Adipocyte (in vitro differentiated cells): ENCODE data around the gene KIAA1328.

Source experiments
- DNase-seq: peaks from one replicate; pipeline ENCODE4 v3.0.0-alpha.2; 2015; ENCODE audit warnings: low read depth
- H3K27me3 ChIP-seq: replicated peaks from 2 replicates; pipeline ENCODE4 v1.7.0; 2013; ENCODE audit warnings: mild to moderate bottlenecking, low read length, moderate library complexity; ENCODE audit not compliant: control insufficient read depth, insufficient read depth
- H3K36me3 ChIP-seq: 2 replicates; pipeline ENCODE4 v1.7.0; 2013; ENCODE audit warnings: low read length, mild to moderate bottlenecking, moderate library complexity; ENCODE audit not compliant: control insufficient read depth, insufficient read depth, severe bottlenecking
- H3K4me1 ChIP-seq: 2 replicates; pipeline ENCODE4 v1.7.0; 2013; ENCODE audit warnings: mild to moderate bottlenecking, low read length, moderate library complexity; ENCODE audit not compliant: control insufficient read depth, insufficient read depth
- H3K4me3 ChIP-seq: 2 replicates; pipeline ENCODE4 v1.7.0; 2013; ENCODE audit warnings: mild to moderate bottlenecking, low read length, moderate library complexity
- H3K9ac ChIP-seq: 2 replicates; pipeline ENCODE4 v1.7.0; 2013; ENCODE audit warnings: mild to moderate bottlenecking, low read length, moderate library complexity
- H3K9me3 ChIP-seq: 2 replicates; pipeline ENCODE4 v1.7.0; 2013; ENCODE audit warnings: mild to moderate bottlenecking, low read length, moderate library complexity; ENCODE audit not compliant: control insufficient read depth

Gene KIAA1328

DNA sequence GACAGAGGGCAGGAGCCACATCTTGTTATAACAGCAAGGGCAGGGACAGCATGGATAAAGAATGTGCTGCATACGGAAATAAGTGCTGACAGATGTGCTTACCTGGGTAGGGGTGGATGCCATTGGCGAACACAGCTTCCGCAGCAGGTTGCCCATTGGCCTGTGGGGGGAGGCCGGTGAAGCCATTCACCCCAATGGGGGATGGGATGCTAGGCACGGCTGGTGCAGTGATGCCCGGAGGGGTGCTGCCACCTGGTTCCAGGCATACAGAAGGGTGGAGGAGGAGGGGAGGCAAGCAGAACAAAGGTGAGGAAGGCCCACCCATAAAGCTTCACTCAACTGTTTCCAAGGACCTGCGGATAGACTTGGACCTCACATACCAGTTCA lies 441.7 kb downstream of the KIAA1328 start:
- no peaks in the 10 kb centered on the region for H3K36me3 ChIP-seq
- peaks cover 50% of the 10 kb centered on the region for H3K27me3 ChIP-seq
- no peaks in the 10 kb centered on the region for H3K9me3 ChIP-seq
- no peak for DNase-seq
- H3K9ac ChIP-seq, result no peak overlapping the region
- H3K4me1 ChIP-seq, result no peaks in the 10 kb centered on the region
- no peak overlapping the region for H3K4me3 ChIP-seq

DNA sequence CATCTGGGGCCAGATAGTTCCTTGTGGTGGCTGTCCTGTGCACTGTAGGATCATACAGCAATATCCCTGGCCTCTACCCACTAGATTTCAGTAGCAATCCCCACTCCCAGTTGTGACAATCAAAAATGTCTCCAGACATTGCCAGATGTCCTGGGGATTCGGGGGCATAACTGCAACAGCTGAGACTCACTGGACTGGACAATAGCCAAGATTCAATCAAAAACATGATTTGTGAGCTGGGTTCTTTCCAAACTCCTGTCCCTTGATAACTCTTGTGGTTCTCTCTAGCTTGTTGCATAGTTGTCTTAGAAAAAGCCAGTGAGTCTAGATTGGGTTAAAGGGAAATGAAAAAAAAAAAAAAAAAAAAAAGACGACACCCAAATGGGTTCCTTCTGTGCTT lies 443.3 kb downstream of the KIAA1328 start:
- Histone ChIP-seq H3K4me1 (no peaks in the 10 kb centered on the region), H3K4me3 (no peak overlapping the region), H3K27me3 (peaks cover 46% of the 10 kb centered on the region), H3K9me3 (peaks cover 5% of the 10 kb centered on the region), H3K36me3 (no peaks in the 10 kb centered on the region), H3K9ac (no peak overlapping the region)
- DNase-seq, result no peak

GRCh38 chr18:37272841-37273240 lies 443.9 kb downstream of the KIAA1328 start:
- H3K4me3 ChIP-seq, result no peak overlapping the region
- no peaks in the 10 kb centered on the region for H3K4me1 ChIP-seq
- no peak overlapping the region for H3K9ac ChIP-seq
- H3K36me3 ChIP-seq, result no peaks in the 10 kb centered on the region
- peaks cover 5% of the 10 kb centered on the region for H3K9me3 ChIP-seq
- peaks cover 46% of the 10 kb centered on the region for H3K27me3 ChIP-seq
- no peak for DNase-seq

GRCh38 chr18:37274309-37275236 lies 445.6 kb downstream of the KIAA1328 start:
- H3K4me3 ChIP-seq, result no peak overlapping the region
- H3K9me3 ChIP-seq, result peaks cover 5% of the 10 kb centered on the region
- H3K4me1 ChIP-seq, result no peaks in the 10 kb centered on the region
- H3K9ac ChIP-seq, result no peak overlapping the region
- H3K36me3 ChIP-seq, result no peaks in the 10 kb centered on the region
- H3K27me3 ChIP-seq, result peaks cover 49% of the 10 kb centered on the region
- no peak for DNase-seq

GRCh38 chr18:37275237-37275741 lies 446.4 kb downstream of the KIAA1328 start:
- Histone ChIP-seq H3K4me3 (no peak overlapping the region), H3K9me3 (peaks cover 5% of the 10 kb centered on the region), H3K27me3 (peaks cover 53% of the 10 kb centered on the region), H3K4me1 (no peaks in the 10 kb centered on the region), H3K9ac (no peak overlapping the region), H3K36me3 (no peaks in the 10 kb centered on the region)
- DNase-seq, result no peak

DNA sequence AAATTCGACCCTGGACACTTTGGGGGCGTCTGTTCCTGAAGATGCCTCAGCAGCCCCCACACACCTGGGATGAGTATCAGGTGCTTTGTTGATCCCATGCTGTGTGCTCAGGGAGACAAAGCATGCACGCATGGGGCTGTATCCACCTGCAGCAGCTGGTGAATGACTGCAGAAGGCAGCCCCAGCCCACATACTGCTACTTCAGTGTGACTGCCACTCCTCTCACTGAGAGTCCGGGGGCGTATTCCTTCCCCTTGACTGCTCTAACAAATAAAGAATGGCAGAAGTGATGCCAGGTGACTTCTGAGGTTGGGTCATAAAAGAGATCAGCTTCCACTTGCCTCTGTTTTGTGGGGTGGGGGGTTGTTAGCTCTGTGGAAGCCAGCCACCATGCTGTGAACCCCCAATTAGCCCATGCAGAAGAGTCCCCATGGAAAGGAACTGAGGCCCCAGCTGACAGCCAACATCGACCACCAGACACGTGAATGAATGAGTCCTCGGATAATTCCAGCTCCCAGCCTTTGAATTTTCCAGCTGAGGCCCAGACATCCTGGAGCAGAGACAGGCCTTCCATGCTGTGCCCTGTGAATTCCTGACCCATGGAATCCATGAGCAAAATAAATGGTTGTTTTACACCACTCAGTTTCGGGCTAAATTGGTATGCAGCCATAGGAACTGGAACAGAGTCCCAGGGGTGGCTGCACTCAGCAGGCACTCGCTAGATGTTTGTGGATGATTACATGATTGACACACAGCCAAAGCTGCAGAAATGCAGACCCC lies 447.4 kb downstream of the KIAA1328 start:
- peaks cover 5% of the 10 kb centered on the region for H3K9me3 ChIP-seq
- H3K9ac ChIP-seq, result no peak overlapping the region
- peaks cover 60% of the 10 kb centered on the region for H3K27me3 ChIP-seq
- H3K4me1 ChIP-seq, result no peaks in the 10 kb centered on the region
- no peak overlapping the region for H3K4me3 ChIP-seq
- no peaks in the 10 kb centered on the region for H3K36me3 ChIP-seq
- no peak for DNase-seq

- Histone ChIP-seq H3K36me3 (no peaks in the 10 kb centered on the region), H3K27me3 (peaks cover 61% of the 10 kb centered on the region), H3K9ac (no peak overlapping the region), H3K4me3 (no peak overlapping the region), H3K9me3 (peaks cover 5% of the 10 kb centered on the region), H3K4me1 (no peaks in the 10 kb centered on the region)
- DNase-seq, result no peak
These were observed 448.9 kb downstream of the KIAA1328 start for GRCh38 chr18:37277804-37278203.
